ENCODE data around the gene SPSB1.

DNA sequence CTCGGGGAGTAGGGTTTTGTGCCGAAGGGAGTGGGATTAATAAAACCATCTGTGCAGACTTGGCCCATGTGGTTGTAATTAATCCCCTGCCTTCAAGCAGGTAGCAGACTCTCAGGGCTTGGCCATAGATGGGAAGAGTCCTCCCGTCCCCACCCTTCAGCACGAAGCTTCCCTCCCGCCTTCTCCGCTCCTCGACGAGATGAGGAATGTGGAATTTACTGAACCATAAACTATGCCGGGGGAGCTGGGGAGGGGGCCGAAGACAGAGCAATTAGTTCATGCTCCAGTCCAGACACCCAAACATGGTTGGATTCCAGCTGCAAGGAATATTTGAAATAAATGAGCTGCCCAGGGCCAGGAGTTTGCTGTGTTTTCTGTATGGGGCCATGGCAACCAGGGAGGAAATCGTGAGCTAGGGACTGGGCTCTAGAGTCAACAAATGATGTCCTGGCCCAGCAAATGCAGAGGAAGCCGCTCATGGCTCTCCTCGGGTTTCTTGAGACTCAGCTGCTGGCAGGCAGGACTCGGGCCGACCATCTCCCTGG lies 78.8 kb downstream of the SPSB1 start:
- TF ChIP-seq TAF1 (IDR thresholded peaks at IDR 0.05; ENCODE audit: low read depth) (no peak), SMC3 (conservative IDR thresholded peaks at IDR 0.05; ENCODE audit: poor library complexity) (no peak), EZH2 (IDR thresholded peaks at IDR 0.05; ENCODE audit: borderline replicate concordance, insufficient read depth, low read length, poor library complexity, severe bottlenecking) (no peak), RAD21 (conservative IDR thresholded peaks at IDR 0.05) (no peak)
- TF ChIP-seq, protein P1, sequence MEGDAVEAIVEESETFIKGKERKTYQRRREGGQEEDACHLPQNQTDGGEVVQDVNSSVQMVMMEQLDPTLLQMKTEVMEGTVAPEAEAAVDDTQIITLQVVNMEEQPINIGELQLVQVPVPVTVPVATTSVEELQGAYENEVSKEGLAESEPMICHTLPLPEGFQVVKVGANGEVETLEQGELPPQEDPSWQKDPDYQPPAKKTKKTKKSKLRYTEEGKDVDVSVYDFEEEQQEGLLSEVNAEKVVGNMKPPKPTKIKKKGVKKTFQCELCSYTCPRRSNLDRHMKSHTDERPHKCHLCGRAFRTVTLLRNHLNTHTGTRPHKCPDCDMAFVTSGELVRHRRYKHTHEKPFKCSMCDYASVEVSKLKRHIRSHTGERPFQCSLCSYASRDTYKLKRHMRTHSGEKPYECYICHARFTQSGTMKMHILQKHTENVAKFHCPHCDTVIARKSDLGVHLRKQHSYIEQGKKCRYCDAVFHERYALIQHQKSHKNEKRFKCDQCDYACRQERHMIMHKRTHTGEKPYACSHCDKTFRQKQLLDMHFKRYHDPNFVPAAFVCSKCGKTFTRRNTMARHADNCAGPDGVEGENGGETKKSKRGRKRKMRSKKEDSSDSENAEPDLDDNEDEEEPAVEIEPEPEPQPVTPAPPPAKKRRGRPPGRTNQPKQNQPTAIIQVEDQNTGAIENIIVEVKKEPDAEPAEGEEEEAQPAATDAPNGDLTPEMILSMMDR (IDR thresholded peaks at IDR 0.05; ENCODE audit: poor library complexity, severe bottlenecking), result no peak

Measured in neural cell (in vitro differentiated cells).